Esophagus muscularis mucosa (tissue), 4 donors: ENCODE data around the gene HESX1. TPM values are rescaled to one million over a fixed set of nuclear protein-coding genes. Genes with fewer than 3 reads are reported as not detected.

Experiments
- DNase-seq: peaks from one replicate; pipeline ENCODE4 v3.0.0-alpha.2; 2017; ENCODE audit errors: extremely low spot score
- H3K27ac ChIP-seq, 4 donors: fragments of 200-600 bp; sonication (generic); replicated peaks in 1 of 4; 1 replicate in 3 of 4; 2 replicates in 1 of 4; pipeline ENCODE4 v1.5.1; 2016 to 2019; ENCODE audit warnings: mild to moderate bottlenecking in 1 of 4
- H3K27me3 ChIP-seq, 4 donors: fragments of 200-600 bp; sonication (generic); one replicate each; pipeline versions ENCODE4 v1.5.1 to v1.6.0; 2016 to 2019
- H3K36me3 ChIP-seq, 4 donors: fragments of 200-600 bp; sonication (generic); one replicate each; pipeline ENCODE4 v1.5.1; 2016 to 2019
- H3K4me1 ChIP-seq, 4 donors: fragments of 200-600 bp; sonication (generic); one replicate each; pipeline ENCODE4 v1.5.1; 2016 to 2019
- H3K4me3 ChIP-seq, 4 donors: fragments of 200-600 bp; sonication (generic); 1 replicate in 2 of 4; 2 replicates in 2 of 4; pipeline ENCODE4 v1.5.1; 2016 to 2019; ENCODE audit warnings: mild to moderate bottlenecking in 4 of 4, moderate library complexity in 1 of 4
- H3K9me3 ChIP-seq, 4 donors: fragments of 200-600 bp; sonication (generic); 1 replicate in 3 of 4; 2 replicates in 1 of 4; pipeline ENCODE4 v1.5.1; 2016 to 2019
- CTCF ChIP-seq, 3 experiments: fragments of 200-600 bp in 2 of 3; fragments of 450-650 bp in 1 of 3; sonication (generic) in 2 of 3; IDR thresholded peaks; one replicate each; pipeline ENCODE4 v1.5.1; 2017 to 2019; ENCODE audit warnings: antibody characterized with exemption in 3 of 3, mild to moderate bottlenecking in 2 of 3, moderate library complexity in 1 of 3
- EP300 ChIP-seq: sonication (generic); formaldehyde crosslinking; IDR thresholded peaks from one replicate; pipeline ENCODE4 v1.6.1; 2017; ENCODE audit warnings: antibody characterized with exemption
- POLR2A ChIP-seq: fragments of 450-650 bp; IDR thresholded peaks from one replicate; pipeline ENCODE4 v1.6.1; 2017; ENCODE audit warnings: antibody characterized with exemption, moderate library complexity, mild to moderate bottlenecking, low read depth
- POLR2AphosphoS5 ChIP-seq, 2 donors: sonication (generic); formaldehyde crosslinking; IDR thresholded peaks; one replicate each; pipeline ENCODE4 v1.6.1; 2017; ENCODE audit warnings: antibody characterized with exemption in 2 of 2
- WGBS: methylation state at CpG from one replicate; pipeline ENCODE4 v1.1.5; 2018; 5-methylcytosine and 5-hydroxymethylcytosine counted together
- intact Hi-C: fragments of 100-400 bp; cut with DNase I; formaldehyde crosslinking; loops from one replicate; pipeline ENCODE4 v1.15.1; 2023
- total RNA-seq, 4 donors: library from RNA; depleted of rRNA; stranded (reverse); fragments of >200 nt; gene quantifications; one replicate each; pipeline versions ENCODE4 v1.1.0 to v1.2.1, GENCODE V29; 2016

HESX1 gene
- total RNA-seq, 4 donors from 2014 or later = 0.52 to 0.86 (median 0.83) TPM; not detected in 1

DNA sequence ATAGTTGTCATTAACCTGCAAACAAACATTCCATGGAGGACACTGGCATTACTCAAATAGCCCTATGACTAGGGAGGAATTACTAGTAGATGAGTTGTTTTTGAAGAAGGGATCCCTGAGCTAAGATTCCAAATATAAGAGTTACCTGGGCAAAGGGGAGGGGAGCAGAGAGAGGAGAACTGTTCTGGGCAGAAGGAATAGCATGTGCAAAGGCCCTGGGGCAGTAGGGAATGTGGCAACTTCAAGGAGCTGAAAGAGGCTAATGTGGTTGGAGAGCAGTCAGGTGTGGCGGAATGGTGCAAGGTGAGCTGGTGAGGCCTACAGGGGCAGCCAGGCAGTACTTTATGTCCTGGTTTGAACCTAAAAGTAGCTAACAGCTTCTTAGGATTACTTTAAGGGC, 28.8 kb downstream of the HESX1 start:
- H3K36me3 ChIP-seq = no peaks in the 10 kb centered on the region
- DNase-seq = no peak
- no peak overlapping the region for H3K27ac ChIP-seq
- WGBS = 100% methylated on average over 1 of the region's 1 CpG
- H3K4me3 ChIP-seq = no peak overlapping the region
- H3K9me3 ChIP-seq = no peaks in the 10 kb centered on the region
- intact Hi-C loops = loop anchor here (2.0 kb wide), 1 partner anchor 56 kb away; the partner anchor contains the start of gene APPL1
- peaks cover 0 to 12% (median 10%) of the 10 kb centered on the region in 4 donors for H3K4me1 ChIP-seq
- no peaks in the 10 kb centered on the region for H3K27me3 ChIP-seq
- TF ChIP-seq EP300 (no peak), POLR2A (no peak), CTCF (IDR thresholded peaks at IDR 0.05) (no peak), POLR2AphosphoS5 (IDR thresholded peaks at IDR 0.05) (no peak)

- Histone ChIP-seq H3K27me3 (no peaks in the 10 kb centered on the region), H3K27ac (no peak overlapping the region), H3K9me3 (no peaks in the 10 kb centered on the region), H3K4me3 (peak overlapping the region; percentile 53 to 62 (median 55)), H3K36me3 (no peaks in the 10 kb centered on the region), H3K4me1 (peaks cover 0 to 19% (median 18%) of the 10 kb centered on the region in 4 donors)
- intact Hi-C loops = loop anchor here (2.0 to 10.0 kb wide), 3 partner anchors 57 to 175 kb away; partner anchors contain the start of gene APPL1
- peak; percentile 68 to 91 (median 75) for TF ChIP-seq CTCF (IDR thresholded peaks at IDR 0.05)
- TF ChIP-seq POLR2AphosphoS5 (IDR thresholded peaks at IDR 0.05) = peak in 1 of 2 donors; percentile 57
- TF ChIP-seq POLR2A = no peak
- no peak for TF ChIP-seq EP300
- no peak for DNase-seq
- WGBS = 13% methylated on average over 17 of the region's 40 CpGs
Observed at GRCh38 chr3:57169872-57170623, 29.7 kb downstream of the HESX1 start.

- WGBS = 58% methylated on average over 3 of the region's 3 CpGs
- no peak overlapping the region for H3K4me3 ChIP-seq
- no peak overlapping the region for H3K27ac ChIP-seq
- intact Hi-C loops = loop anchor here (5.0 to 10.0 kb wide), 2 partner anchors 67 to 174 kb away; no protein-coding TSS in a partner anchor
- H3K27me3 ChIP-seq = no peaks in the 10 kb centered on the region
- no peaks in the 10 kb centered on the region for H3K9me3 ChIP-seq
- DNase-seq = no peak
- TF ChIP-seq CTCF (IDR thresholded peaks at IDR 0.05) (no peak), POLR2AphosphoS5 (IDR thresholded peaks at IDR 0.05) (no peak), POLR2A (no peak), EP300 (no peak)
- H3K4me1 ChIP-seq = peaks cover 0 to 29% (median 27%) of the 10 kb centered on the region in 4 donors
- no peaks in the 10 kb centered on the region for H3K36me3 ChIP-seq
Observed at GRCh38 chr3:57169108-57169507, 30.7 kb downstream of the HESX1 start.

DNA sequence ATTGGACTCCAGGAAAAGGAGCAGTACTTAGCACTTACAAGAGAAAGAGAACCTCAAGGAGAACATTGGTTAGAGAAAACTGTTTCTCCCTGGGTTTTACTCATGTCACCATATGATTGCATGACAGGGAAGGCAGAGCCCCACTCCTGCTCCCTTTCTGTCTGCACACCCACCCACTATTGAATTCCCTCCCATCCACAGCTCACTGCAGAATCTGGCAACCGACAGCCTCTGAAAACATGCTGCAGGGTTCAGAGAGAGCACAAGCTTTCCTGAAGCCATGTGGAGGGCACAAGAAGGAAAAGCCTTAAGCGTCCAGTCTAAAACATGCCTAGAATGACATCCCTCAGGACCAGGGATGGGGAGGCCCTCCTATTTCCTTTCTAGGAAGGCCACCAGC, 31.6 kb downstream of the HESX1 start:
- H3K27me3 ChIP-seq = no peaks in the 10 kb centered on the region
- no peak overlapping the region for H3K27ac ChIP-seq
- DNase-seq = no peak
- peaks cover 0 to 35% (median 33%) of the 10 kb centered on the region in 4 donors for H3K4me1 ChIP-seq
- no peaks in the 10 kb centered on the region for H3K36me3 ChIP-seq
- 82% methylated on average over 2 of the region's 2 CpGs for WGBS
- no peaks in the 10 kb centered on the region for H3K9me3 ChIP-seq
- intact Hi-C loops = loop anchor here (5.0 to 10.0 kb wide), 2 partner anchors 66 to 173 kb away; no protein-coding TSS in a partner anchor
- TF ChIP-seq CTCF (IDR thresholded peaks at IDR 0.05) = no peak
- no peak overlapping the region for H3K4me3 ChIP-seq
